PC-3 (cell line): ENCODE results near the gene ARHGAP15. TPM values are rescaled to one million over a fixed set of nuclear protein-coding genes. Genes with fewer than 3 reads are reported as not detected.

Experiments
- ATAC-seq: fragments of 200-7000 bp; cut with Tn5 transposase; 2 replicates; pipeline ENCODE4 v1.9.1; 2020; ENCODE audit warnings: mild to moderate bottlenecking, moderate library complexity
- BruUV-seq: library from RNA; stranded (reverse); fragments of 400-500 nt; replicated peaks from 2 replicates; lab custom pipeline; 2021; lab: Mats Ljungman, UMichigan
- CTCF ChIA-PET: fragments of 300-600 bp; sonication (Branson Sonifier 250); formaldehyde crosslinking; loops from one replicate; lab custom pipeline; 2022; ENCODE audit warnings: antibody characterized with exemption; lab: Charles Lee
- POLR2A ChIA-PET: fragments of 300-600 bp; sonication (Branson Sonifier 250); formaldehyde crosslinking; loops from one replicate; lab custom pipeline; 2022; ENCODE audit warnings: antibody characterized with exemption; ENCODE audit not compliant: unreplicated experiment; lab: Charles Lee
- DNase-seq: peaks from one replicate; pipeline ENCODE4 v3.0.0-alpha.2; 2015
- H2AFZ ChIP-seq: fragments of 300-600 bp; sonication (generic); 2 replicates; pipeline ENCODE4 v1.6.0; 2016; ENCODE audit warnings: antibody characterized with exemption, low read length
- H3F3A ChIP-seq: fragments of 300-600 bp; sonication (generic); one replicate; pipeline ENCODE4 v1.6.0; 2017; ENCODE audit warnings: antibody characterized with exemption, low read length, control low read depth, mild to moderate bottlenecking; ENCODE audit not compliant: unreplicated experiment
- H3K27ac ChIP-seq: fragments of 300-600 bp; sonication (generic); 2 replicates; pipeline ENCODE4 v1.5.1; 2016; ENCODE audit warnings: mild to moderate bottlenecking, low read length
- H3K27me3 ChIP-seq: fragments of 300-600 bp; sonication (generic); 2 replicates; pipeline ENCODE4 v1.6.1; 2016; ENCODE audit warnings: low read length, mixed read lengths
- H3K36me3 ChIP-seq: fragments of 300-600 bp; sonication (generic); 2 replicates; pipeline ENCODE4 v1.6.1; 2016; ENCODE audit warnings: low read depth, mixed run types, low read length, mixed read lengths
- H3K4me1 ChIP-seq: fragments of 300-600 bp; sonication (generic); 2 replicates; pipeline ENCODE4 v1.5.1; 2016; ENCODE audit warnings: low read length; ENCODE audit not compliant: insufficient read depth
- H3K4me2 ChIP-seq: fragments of 300-600 bp; sonication (generic); 2 replicates; pipeline ENCODE4 v1.6.0; 2016; ENCODE audit warnings: low read length
- H3K4me3 ChIP-seq: fragments of 300-600 bp; sonication (generic); 2 replicates; pipeline ENCODE4 v1.5.1; 2016; ENCODE audit warnings: mild to moderate bottlenecking, low read length, mixed read lengths
- H3K79me2 ChIP-seq: fragments of 300-600 bp; sonication (generic); 2 replicates; pipeline ENCODE4 v1.6.1; 2017; ENCODE audit warnings: low read length, mixed read lengths
- H3K9ac ChIP-seq: fragments of 300-600 bp; sonication (generic); 2 replicates; pipeline ENCODE4 v1.6.0; 2016; ENCODE audit warnings: mild to moderate bottlenecking, low read length
- H3K9me2 ChIP-seq: fragments of 300-600 bp; sonication (generic); replicated peaks from 2 replicates; pipeline ENCODE4 v1.6.1; 2016; ENCODE audit warnings: mixed run types, low read length, mixed read lengths
- H3K9me3 ChIP-seq: fragments of 300-600 bp; sonication (generic); 2 replicates; pipeline ENCODE4 v1.6.1; 2016; ENCODE audit warnings: low read length, mixed read lengths
- H4K20me1 ChIP-seq: fragments of 300-600 bp; sonication (generic); 2 replicates; pipeline ENCODE4 v1.6.1; 2016; ENCODE audit warnings: low read length, mixed read lengths
- CTCF ChIP-seq: fragments of 300-600 bp; sonication (generic); conservative IDR thresholded peaks from 2 replicates; pipeline ENCODE4 v1.5.1; 2017; ENCODE audit warnings: antibody characterized with exemption, low read depth, mild to moderate bottlenecking, low read length
- EZH2 ChIP-seq: fragments of 300-600 bp; sonication (generic); IDR thresholded peaks from one replicate; pipeline ENCODE4 v1.6.1; 2017; ENCODE audit warnings: antibody characterized with exemption, mild to moderate bottlenecking, low read length; ENCODE audit not compliant: unreplicated experiment
- EZH2phosphoT487 ChIP-seq: fragments of 300-600 bp; sonication (generic); IDR thresholded peaks from 2 replicates; pipeline ENCODE4 v1.6.1; 2018; ENCODE audit warnings: mild to moderate bottlenecking, antibody characterized with exemption, low read length, borderline replicate concordance
- intact Hi-C: fragments of 100-400 bp; cut with micrococcal nuclease; formaldehyde crosslinking; loops from 2 replicates; pipeline ENCODE4 v1.9.0; 2023
- total RNA-seq: library from RNA; depleted of rRNA; stranded (reverse); fragments of >200 nt; gene quantifications from 2 replicates; pipeline ENCODE4 v1.2.3, GENCODE V29; 2014

ARHGAP15 gene
- total RNA-seq, 1 experiment from 2014 or later = not detected

GRCh38 chr2:143378996-143379395 lies 249.8 kb downstream of the ARHGAP15 start:
- H3K9me3 ChIP-seq = no peaks in the 10 kb centered on the region
- H3K79me2 ChIP-seq = no peaks in the 10 kb centered on the region
- no peak for DNase-seq
- H3K4me1 ChIP-seq = no peaks in the 10 kb centered on the region
- ATAC-seq = no peak
- no peak overlapping the region for H3K4me3 ChIP-seq
- H3K27ac ChIP-seq = no peak overlapping the region
- H3K4me2 ChIP-seq = no peak overlapping the region
- H4K20me1 ChIP-seq = no peaks in the 10 kb centered on the region
- H3K9me2 ChIP-seq = no peaks in the 10 kb centered on the region
- H3K27me3 ChIP-seq = no peaks in the 10 kb centered on the region
- no TSS peak for BruUV-seq
- no peak overlapping the region for H2AFZ ChIP-seq
- CTCF ChIA-PET = no interaction called here
- H3K36me3 ChIP-seq = no peaks in the 10 kb centered on the region
- no peak for TF ChIP-seq CTCF
- H3F3A ChIP-seq = no peaks in the 10 kb centered on the region
- POLR2A ChIA-PET = no interaction called here
- no peak overlapping the region for H3K9ac ChIP-seq
- intact Hi-C loops = no loop called here

GRCh38 chr2:143379955-143380354 lies 250.7 kb downstream of the ARHGAP15 start:
- H2AFZ ChIP-seq = no peak overlapping the region
- H3K27ac ChIP-seq = no peak overlapping the region
- ATAC-seq (no peak), DNase-seq (no peak)
- H3K36me3 ChIP-seq = no peaks in the 10 kb centered on the region
- intact Hi-C loops = no loop called here
- H3K9me2 ChIP-seq = no peaks in the 10 kb centered on the region
- no peaks in the 10 kb centered on the region for H3F3A ChIP-seq
- H3K9ac ChIP-seq = no peak overlapping the region
- no peaks in the 10 kb centered on the region for H4K20me1 ChIP-seq
- H3K9me3 ChIP-seq = no peaks in the 10 kb centered on the region
- no peaks in the 10 kb centered on the region for H3K27me3 ChIP-seq
- TF ChIP-seq EZH2phosphoT487 (no peak), EZH2 (no peak), CTCF (no peak)
- H3K4me1 ChIP-seq = no peaks in the 10 kb centered on the region
- ChIA-PET CTCF (interaction anchor here (0.6 kb wide), 1 partner anchor 96 kb away, joined by 4 read pairs; no protein-coding TSS in a partner anchor), POLR2A (no interaction called here)
- BruUV-seq = no TSS peak
- no peak overlapping the region for H3K4me2 ChIP-seq
- H3K4me3 ChIP-seq = no peak overlapping the region
- no peaks in the 10 kb centered on the region for H3K79me2 ChIP-seq

GRCh38 chr2:143382573-143382972 lies 253.4 kb downstream of the ARHGAP15 start:
- intact Hi-C loops = no loop called here
- Histone ChIP-seq H4K20me1 (no peaks in the 10 kb centered on the region), H3K27me3 (no peaks in the 10 kb centered on the region), H3K4me1 (no peaks in the 10 kb centered on the region), H3K27ac (no peak overlapping the region), H3K4me2 (no peak overlapping the region), H3K4me3 (no peak overlapping the region), H3K36me3 (no peaks in the 10 kb centered on the region), H3F3A (no peaks in the 10 kb centered on the region), H3K9me2 (no peaks in the 10 kb centered on the region), H3K9me3 (no peaks in the 10 kb centered on the region), H3K9ac (no peak overlapping the region), H2AFZ (no peak overlapping the region), H3K79me2 (no peaks in the 10 kb centered on the region)
- ChIA-PET CTCF (no interaction called here), POLR2A (no interaction called here)
- DNase-seq (no peak), ATAC-seq (no peak)
- no TSS peak for BruUV-seq
- TF ChIP-seq EZH2phosphoT487 (no peak), CTCF (no peak), EZH2 (no peak)
